Measurements from ENCODE around the gene B4GALT3.
A peak's percentile ranks its signal among the peaks of the same experiment; 100 is the strongest.

The B4GALT3 gene

DNA sequence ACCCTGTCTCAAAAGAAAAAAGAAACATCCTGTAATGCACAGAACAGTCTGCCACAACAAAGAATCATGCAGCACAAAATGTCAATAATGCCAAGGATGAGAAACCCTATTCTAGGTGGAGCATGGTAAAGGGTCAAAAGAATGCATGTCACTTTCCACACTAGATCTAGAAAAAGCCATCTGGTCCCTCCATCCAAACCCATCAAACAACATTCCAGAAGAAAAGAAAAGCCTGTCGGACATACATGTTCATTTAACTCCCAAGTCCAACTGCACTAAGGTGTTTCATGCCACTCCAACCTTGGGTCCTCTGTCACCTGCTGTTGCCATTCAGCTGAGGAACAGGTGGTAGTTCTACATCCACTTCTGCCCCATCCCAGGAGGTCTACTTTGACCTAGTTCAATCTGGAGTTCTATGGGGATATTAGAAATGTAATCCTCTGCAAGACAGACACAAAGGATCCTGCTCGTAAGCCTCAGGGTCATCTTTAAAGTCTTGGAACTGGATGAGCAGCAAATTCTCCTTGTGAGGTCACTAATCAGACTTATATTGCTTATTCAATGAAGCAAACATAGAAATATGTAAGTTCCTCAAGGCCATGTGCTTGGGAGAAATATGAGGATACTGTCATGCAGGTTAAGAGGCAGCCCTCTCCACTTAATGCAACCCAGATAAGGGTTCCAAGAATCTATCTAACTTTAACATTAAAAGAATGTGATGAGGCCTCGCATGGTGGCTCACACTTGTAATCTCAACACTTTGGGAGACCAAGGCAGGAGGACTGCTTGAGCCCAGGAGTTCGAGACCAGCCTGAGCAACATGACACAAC, 48.5 kb downstream of the B4GALT3 start:
- Mint-ChIP-seq H3K27ac (no peak overlapping the region), H3K27me3 (no peaks in the 10 kb centered on the region), H3K36me3 (peaks cover 19% of the 10 kb centered on the region), H3K9me3 (no peaks in the 10 kb centered on the region), H3K4me3 (no peak overlapping the region), H3K4me1 (peaks cover 21% of the 10 kb centered on the region)
- DNase-seq (ENCODE audit: low spot score in 2 of 2), result no peak
- ATAC-seq (ENCODE audit: low read depth), result no peak

DNA sequence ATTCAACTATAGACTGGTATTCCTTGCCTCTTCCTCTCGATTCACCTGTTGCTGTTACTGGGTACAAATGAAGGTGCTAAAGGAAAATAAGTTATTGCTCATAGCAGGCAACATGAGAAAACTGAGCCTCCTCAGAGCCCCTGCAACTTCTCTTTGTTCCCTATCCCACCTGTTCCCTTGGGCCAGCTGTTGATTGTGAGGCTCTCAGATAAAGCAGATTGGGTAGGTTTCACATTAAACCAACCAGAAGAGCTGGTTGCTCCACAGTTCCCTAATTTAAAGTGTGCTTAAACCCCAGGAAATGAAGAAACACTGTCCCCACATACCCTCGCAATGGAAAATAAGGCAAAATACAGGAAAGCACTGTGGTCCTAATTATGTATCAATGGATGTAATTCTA, 49.7 kb downstream of the B4GALT3 start:
- Mint-ChIP-seq H3K4me3 (no peak overlapping the region), H3K9me3 (no peaks in the 10 kb centered on the region), H3K27me3 (no peaks in the 10 kb centered on the region), H3K36me3 (peaks cover 27% of the 10 kb centered on the region), H3K4me1 (peaks cover 21% of the 10 kb centered on the region), H3K27ac (no peak overlapping the region)
- DNase-seq (ENCODE audit: low spot score in 2 of 2) (no peak), ATAC-seq (ENCODE audit: low read depth) (no peak)

DNA sequence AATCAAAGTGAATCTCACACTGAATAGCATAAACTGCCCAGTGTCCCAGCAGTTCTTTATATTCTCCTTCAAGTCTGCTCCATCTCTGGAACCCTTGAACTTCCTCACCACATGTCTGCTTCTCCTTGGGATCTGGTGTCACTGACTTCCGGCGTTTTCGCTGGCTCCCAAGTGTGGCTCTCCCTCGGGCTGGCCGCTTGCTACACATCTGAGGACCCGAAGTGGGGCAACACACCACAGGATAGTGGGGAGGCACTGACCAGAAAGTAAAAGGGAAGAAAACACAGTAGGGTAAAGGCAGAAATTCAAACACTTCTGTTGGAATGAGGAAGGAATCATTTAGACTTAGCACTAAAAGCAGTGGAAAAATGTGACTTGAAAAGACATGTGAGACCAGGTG, 54.3 kb downstream of the B4GALT3 start:
- Mint-ChIP-seq H3K9me3 (no peaks in the 10 kb centered on the region), H3K27ac (no peak overlapping the region), H3K4me1 (peaks cover 32% of the 10 kb centered on the region), H3K27me3 (no peaks in the 10 kb centered on the region), H3K4me3 (no peak overlapping the region), H3K36me3 (peaks cover 28% of the 10 kb centered on the region)
- no peak for ATAC-seq (ENCODE audit: low read depth)
- DNase-seq (ENCODE audit: low spot score in 2 of 2), result no peak

DNA sequence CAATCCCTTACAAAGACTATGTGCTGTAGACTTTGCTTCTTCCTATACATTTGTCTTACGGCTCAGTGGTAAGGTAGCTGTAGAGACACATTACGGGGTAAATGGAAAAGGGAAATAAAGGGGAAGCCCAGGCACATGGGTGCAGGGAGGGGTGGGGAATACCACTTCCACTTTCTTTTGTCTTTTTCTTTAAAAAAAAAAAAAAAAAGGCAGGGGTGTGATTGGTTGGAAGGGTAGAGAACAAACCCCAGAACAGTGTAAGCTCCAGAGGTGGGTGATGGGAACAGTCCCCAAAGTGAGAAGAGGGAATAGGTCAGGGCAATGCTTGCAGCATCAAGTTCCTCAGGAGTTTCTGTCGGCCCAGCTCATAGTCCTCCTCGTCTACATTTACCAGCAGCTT, 55.5 kb downstream of the B4GALT3 start:
- Mint-ChIP-seq H3K4me1 (peaks cover 35% of the 10 kb centered on the region), H3K27me3 (no peaks in the 10 kb centered on the region), H3K36me3 (peaks cover 27% of the 10 kb centered on the region), H3K9me3 (no peaks in the 10 kb centered on the region), H3K4me3 (peak overlapping the region; percentile 48), H3K27ac (peak overlapping the region; percentile 88)
- ATAC-seq (ENCODE audit: low read depth) (peak; percentile 23), DNase-seq (ENCODE audit: low spot score in 2 of 2) (no peak)
